Measurements from ENCODE around the gene TRPM1. TPM values are rescaled to one million over a fixed set of nuclear protein-coding genes. Genes with fewer than 3 reads are reported as not detected.

Gene TRPM1
- total RNA-seq, result not detected

DNA sequence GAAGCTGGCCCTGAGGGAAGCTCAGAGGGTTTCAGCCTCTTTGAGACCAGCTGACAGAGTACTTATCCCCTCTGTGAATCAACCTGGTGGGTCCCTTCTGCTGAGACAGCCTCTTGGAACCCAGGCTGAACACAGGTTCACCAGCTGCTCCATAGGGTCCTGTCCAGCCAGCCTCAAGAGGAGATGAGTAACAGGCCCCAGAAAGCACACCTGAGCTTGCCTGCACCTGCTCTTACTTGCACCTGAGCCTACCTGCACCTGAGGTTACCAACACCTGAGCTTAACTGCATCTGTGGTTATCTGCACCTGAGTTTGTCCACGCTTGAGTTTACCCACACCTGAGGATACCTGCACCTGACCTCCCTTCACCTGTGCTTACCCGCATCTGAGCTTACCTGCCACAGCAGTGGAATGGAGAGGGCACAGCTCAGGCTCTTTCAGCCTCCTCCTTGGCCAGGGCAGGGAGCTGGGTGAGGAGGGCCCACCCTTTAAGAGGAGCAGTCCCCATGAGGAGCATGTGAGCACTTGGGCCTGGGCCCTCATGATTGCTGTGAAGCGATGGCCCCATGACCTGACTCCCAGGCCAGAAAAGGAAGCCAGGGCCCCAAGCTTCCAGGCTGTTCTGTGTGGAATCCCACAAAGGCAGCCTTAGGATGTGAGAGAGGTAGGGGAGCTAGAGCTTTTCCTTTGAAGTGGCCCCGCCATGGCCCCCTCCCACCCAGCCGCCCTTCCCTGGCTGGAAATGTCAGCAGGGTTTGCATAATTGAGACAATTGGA lies at the start of gene TRPM1:
Gene TRPM1 (minus strand): TSS at position 464 of the 777 bp plus-strand sequence. CDS start 20,370 bp downstream, outside the sequence.
- H3K27me3 Mint-ChIP-seq, result peaks cover 2% of the 10 kb centered on the region
- ChIA-PET POLR2A (no interaction called here), CTCF (interaction anchor here (1.6 to 2.6 kb wide), 2 partner anchors 11 to 27 kb away, joined by 4 to 14 read pairs; no protein-coding TSS in a partner anchor)
- no peak for TF ChIP-seq CTCF (IDR thresholded peaks at IDR 0.05)
- no peak within 1 kb of the TSS for H3K27ac Mint-ChIP-seq
- H3K36me3 Mint-ChIP-seq (ENCODE audit: low read depth), result no peaks in the 10 kb centered on the region
- no peak within 1 kb of the TSS for H3K4me3 Mint-ChIP-seq
- H3K4me1 Mint-ChIP-seq (ENCODE audit: low read depth), result no peaks in the 10 kb centered on the region
- no peak for DNase-seq
- ATAC-seq, result no peak
- intact Hi-C loops (cut with micrococcal nuclease), result no loop called here
- no peaks in the 10 kb centered on the region for H3K9me3 Mint-ChIP-seq

GRCh38 chr15:31150732-31151231 lies 49.3 kb upstream of the TRPM1 start:
- ChIA-PET CTCF (no interaction called here), POLR2A (interaction anchor here (1.4 kb wide), 1 partner anchor 13 kb away, joined by 5 read pairs; no protein-coding TSS in a partner anchor)
- ATAC-seq (no peak), DNase-seq (no peak)
- no peak overlapping the region for H3K27ac Mint-ChIP-seq
- intact Hi-C loops (cut with micrococcal nuclease), result no loop called here
- H3K4me1 Mint-ChIP-seq (ENCODE audit: low read depth), result no peaks in the 10 kb centered on the region
- TF ChIP-seq CTCF (IDR thresholded peaks at IDR 0.05), result no peak
- no peak overlapping the region for H3K4me3 Mint-ChIP-seq
- no peaks in the 10 kb centered on the region for H3K36me3 Mint-ChIP-seq (ENCODE audit: low read depth)
- H3K9me3 Mint-ChIP-seq, result no peaks in the 10 kb centered on the region
- no peaks in the 10 kb centered on the region for H3K27me3 Mint-ChIP-seq

DNA sequence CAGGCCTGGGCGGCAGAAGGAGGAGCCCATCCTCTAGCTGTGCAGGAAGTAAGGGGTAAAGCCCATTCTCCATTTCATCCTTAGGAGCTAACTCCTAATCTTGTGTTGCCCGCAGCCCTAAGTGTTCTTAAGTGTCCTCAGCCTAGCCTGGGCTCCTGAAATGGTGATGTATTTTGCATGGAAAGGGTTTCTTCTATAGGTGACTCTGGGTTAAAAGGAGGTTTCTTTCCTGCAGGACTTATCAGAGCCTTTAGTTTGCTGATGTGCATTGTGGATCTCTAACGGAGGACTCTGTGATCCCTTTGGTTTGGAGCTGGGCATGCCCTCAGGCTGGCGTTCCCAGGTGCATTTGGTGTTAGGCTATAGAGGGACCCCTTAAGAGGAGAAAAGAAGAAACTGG lies 48.5 kb upstream of the TRPM1 start:
- intact Hi-C loops (cut with micrococcal nuclease), result no loop called here
- Mint-ChIP-seq H3K4me1 (ENCODE audit: low read depth) (no peaks in the 10 kb centered on the region), H3K27ac (no peak overlapping the region), H3K4me3 (no peak overlapping the region), H3K36me3 (ENCODE audit: low read depth) (no peaks in the 10 kb centered on the region), H3K27me3 (no peaks in the 10 kb centered on the region), H3K9me3 (no peaks in the 10 kb centered on the region)
- DNase-seq (no peak), ATAC-seq (no peak)
- no peak for TF ChIP-seq CTCF (IDR thresholded peaks at IDR 0.05)
- ChIA-PET CTCF (no interaction called here), POLR2A (interaction anchor here (1.4 kb wide), 1 partner anchor 12 kb away, joined by 5 read pairs; no protein-coding TSS in a partner anchor)

GRCh38 chr15:31149088-31149505 lies 47.6 kb upstream of the TRPM1 start:
- no peak for TF ChIP-seq CTCF (IDR thresholded peaks at IDR 0.05)
- Mint-ChIP-seq H3K36me3 (ENCODE audit: low read depth) (no peaks in the 10 kb centered on the region), H3K27me3 (no peaks in the 10 kb centered on the region), H3K27ac (no peak overlapping the region), H3K9me3 (no peaks in the 10 kb centered on the region), H3K4me3 (no peak overlapping the region), H3K4me1 (ENCODE audit: low read depth) (no peaks in the 10 kb centered on the region)
- POLR2A ChIA-PET, result no interaction called here
- intact Hi-C loops (cut with micrococcal nuclease), result no loop called here
- no peak for DNase-seq
- CTCF ChIA-PET, result interaction anchor here (4.6 kb wide), 1 partner anchor 20 kb away, joined by 16 read pairs; no protein-coding TSS in a partner anchor
- ATAC-seq, result no peak

All from activated CD8-positive, alpha-beta T cell treated with anti-CD3 and anti-CD28 coated beads for 36 hours (primary cell).